ES-I3 (cell line): Measurements from ENCODE around the gene PRELID2.
"Not testable (repeated sequence)": the region's sequence is repeated elsewhere in the genome, so short reads cannot be mapped to it uniquely, and the experiment has no call there.

Source experiments
- H3K36me3 ChIP-seq: 2 replicates; pipeline ENCODE4 v1.6.1; 2013; ENCODE audit warnings: mild to moderate bottlenecking, low read length, control low read depth, moderate library complexity; ENCODE audit not compliant: insufficient read depth
- H3K4me1 ChIP-seq: 2 replicates; pipeline ENCODE4 v1.6.1; 2013; ENCODE audit warnings: mild to moderate bottlenecking, control low read depth, low read length; ENCODE audit not compliant: insufficient read depth
- H3K9ac ChIP-seq: 2 replicates; pipeline ENCODE4 v1.6.1; 2013; ENCODE audit warnings: low read depth, mild to moderate bottlenecking, low read length, moderate library complexity
- H3K9me3 ChIP-seq: 2 replicates; pipeline ENCODE4 v1.6.1; 2013; ENCODE audit warnings: mild to moderate bottlenecking, low read length, moderate library complexity; ENCODE audit not compliant: control insufficient read depth, insufficient read depth

Gene PRELID2

DNA sequence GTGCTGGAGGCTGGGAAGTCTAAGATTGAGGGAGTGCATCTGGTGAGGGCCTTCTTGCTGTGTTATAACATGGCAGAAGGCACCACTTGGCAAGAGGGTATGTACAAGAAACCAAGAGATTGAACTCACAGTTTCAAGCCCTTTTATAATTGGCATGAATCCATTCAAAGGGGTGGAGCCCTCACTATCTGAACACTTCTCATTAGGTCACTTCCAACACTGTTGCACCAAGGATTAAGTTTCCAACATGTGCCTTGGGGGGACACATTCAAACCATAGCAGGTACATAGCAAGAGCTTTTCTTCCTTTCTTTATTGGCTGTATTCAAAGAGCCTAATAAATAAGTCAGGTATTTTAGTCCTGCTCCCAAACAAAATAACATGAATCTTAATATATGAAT is 62.7 kb downstream of the PRELID2 start:
- no peak overlapping the region for H3K9ac ChIP-seq
- H3K36me3 ChIP-seq = no peaks in the 10 kb centered on the region
- H3K4me1 ChIP-seq = no peaks in the 10 kb centered on the region
- no peaks in the 10 kb centered on the region for H3K9me3 ChIP-seq

DNA sequence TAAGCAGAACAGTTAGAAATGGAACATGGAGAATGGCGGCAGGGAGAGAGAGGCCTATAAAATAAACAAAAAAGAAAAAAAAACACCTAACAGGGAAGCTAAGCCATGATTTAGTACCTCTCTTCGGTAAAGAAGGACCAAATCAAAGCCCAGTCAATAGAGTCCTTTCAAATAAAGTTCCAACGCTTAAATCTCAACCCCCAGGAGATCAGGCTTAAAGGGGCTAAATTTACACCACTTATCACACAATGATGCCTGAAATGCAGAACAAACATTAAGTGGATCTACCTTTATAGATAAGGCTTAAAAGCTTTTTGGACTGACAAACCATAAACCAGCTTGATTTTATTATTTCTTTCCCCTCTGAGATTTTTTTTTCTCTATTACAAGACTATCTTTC is 66.3 kb downstream of the PRELID2 start:
- H3K9ac ChIP-seq = no peak overlapping the region
- H3K36me3 ChIP-seq = no peaks in the 10 kb centered on the region
- H3K4me1 ChIP-seq = no peaks in the 10 kb centered on the region
- H3K9me3 ChIP-seq = no peaks in the 10 kb centered on the region

DNA sequence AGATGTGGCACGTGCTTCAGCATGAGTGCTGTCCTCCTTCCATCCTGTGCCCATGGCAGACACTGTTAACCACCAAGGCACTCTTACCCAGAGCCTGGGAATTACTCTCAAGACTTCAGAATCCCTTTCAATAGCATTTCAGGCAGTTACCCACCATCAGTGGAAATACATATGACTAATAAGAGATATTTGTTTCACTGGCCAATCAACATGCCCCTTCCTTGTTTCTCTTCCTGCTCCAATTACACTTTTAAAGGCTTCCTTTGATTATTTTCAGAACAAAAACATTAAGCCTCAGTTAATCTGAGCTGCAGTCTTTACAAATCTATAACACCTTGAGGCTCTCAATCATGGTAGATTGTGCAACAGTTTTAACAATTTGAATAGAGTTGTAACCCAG is 70.8 kb downstream of the PRELID2 start:
- Histone ChIP-seq H3K4me1 (no peaks in the 10 kb centered on the region), H3K36me3 (no peaks in the 10 kb centered on the region), H3K9ac (no peak overlapping the region), H3K9me3 (no peaks in the 10 kb centered on the region)

DNA sequence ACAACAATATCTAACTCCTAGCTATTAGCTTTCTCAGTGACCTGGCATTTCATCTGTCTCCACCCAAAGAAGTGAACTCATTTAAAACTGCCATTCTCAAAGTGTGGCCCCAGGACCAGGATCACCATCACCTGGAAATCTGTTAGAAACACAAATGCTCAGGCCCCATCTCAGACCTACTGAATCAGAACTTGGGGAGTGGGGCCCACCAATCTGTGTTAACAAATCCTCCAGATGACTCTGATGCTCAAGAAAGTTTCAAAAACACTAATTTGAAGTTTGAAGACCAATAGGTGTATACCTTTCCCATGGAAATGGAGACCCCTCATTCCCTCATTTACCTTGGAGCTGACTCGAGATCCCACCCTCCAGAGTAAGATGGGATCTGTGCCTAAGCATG is 72.3 kb downstream of the PRELID2 start:
- Histone ChIP-seq H3K9ac (no peak overlapping the region), H3K4me1 (no peaks in the 10 kb centered on the region), H3K9me3 (no peaks in the 10 kb centered on the region), H3K36me3 (no peaks in the 10 kb centered on the region)

DNA sequence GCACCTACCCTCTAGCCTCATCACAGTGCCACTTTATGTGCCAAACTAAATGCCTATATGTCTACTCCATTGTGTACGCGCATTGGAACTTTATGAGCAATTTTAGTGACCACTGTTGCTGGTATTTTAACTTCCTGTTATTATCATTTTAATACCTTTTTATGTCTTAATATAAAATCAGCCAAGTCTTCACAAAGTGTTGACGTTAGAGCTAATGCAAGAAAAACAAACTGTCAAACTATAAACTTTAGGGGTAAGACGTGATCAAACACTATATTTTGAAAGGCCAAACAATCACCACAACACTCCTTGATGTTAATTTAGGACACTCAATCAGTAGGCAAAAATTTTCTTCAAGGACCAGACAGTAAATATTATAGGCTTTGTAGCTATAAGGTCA is 73.9 kb downstream of the PRELID2 start:
- Histone ChIP-seq H3K36me3 (no peaks in the 10 kb centered on the region), H3K9ac (no peak overlapping the region), H3K9me3 (no peaks in the 10 kb centered on the region), H3K4me1 (no peaks in the 10 kb centered on the region)

DNA sequence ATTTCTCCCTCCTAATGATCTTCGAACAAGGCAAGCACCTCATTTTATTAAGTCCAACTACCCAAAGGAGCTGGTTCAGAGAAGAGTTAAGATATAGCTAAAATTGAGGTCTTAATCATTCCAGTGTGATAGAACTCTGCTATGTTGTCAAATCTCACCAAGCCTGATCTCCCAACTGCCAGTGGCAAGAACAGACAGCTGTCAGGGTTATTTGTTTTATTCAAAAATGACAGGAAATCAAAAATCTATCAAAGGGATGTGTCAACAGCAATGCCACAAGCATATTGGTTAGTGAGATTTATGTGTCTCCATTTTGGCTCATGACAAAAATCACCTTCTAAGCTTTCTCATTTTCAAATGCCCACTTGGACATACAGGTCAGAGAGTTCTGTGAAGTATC is 74.5 kb downstream of the PRELID2 start:
- no peak overlapping the region for H3K9ac ChIP-seq

DNA sequence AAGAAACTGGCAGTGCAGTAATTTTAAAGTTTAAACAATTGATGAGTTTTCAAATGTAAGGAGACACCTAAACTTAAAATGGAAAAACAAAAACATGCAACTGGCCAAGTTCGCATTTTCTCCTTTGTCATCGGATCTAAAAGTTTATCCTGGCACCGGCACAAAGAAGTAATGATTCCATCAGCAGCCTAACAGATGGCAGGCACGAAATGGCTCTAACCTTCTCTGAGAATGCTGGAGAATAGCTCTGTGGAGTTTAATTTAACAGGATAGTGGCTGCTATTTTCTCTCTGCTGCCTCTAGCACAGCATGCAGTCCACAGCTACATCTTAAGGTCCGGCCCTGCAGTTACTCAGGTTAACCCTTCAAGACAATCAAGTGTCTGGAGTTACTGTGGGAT is 82.2 kb downstream of the PRELID2 start:
- no peaks in the 10 kb centered on the region for H3K9me3 ChIP-seq
- H3K36me3 ChIP-seq = no peaks in the 10 kb centered on the region
- H3K9ac ChIP-seq = no peak overlapping the region
- H3K4me1 ChIP-seq = peaks cover 12% of the 10 kb centered on the region

More for the DNA sequence above, 74.5 kb downstream of the PRELID2 start:
- H3K4me1 ChIP-seq = no peaks in the 10 kb centered on the region
- H3K9me3 ChIP-seq = no peaks in the 10 kb centered on the region
- no peaks in the 10 kb centered on the region for H3K36me3 ChIP-seq

DNA sequence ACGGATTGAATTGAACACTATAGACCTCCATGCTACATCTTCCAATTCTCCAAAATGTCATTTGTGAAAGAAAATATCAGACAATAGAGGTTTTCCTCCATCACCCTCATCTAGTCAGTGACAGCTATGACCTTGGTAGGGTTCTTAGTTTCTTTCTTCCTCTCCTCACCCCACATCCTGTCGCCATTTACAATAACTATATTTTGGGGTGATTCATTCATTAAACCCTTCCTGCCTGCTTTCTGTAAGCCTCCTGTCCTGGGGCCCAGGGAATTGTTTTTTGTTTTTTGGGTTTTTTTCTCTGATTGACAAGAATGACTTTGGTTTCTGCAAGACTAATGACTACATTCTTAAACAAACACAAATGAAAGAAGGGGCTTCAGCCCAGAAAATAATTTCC is 82.6 kb downstream of the PRELID2 start:
- H3K4me1 ChIP-seq = peaks cover 12% of the 10 kb centered on the region
- H3K9ac ChIP-seq = no peak overlapping the region
- no peaks in the 10 kb centered on the region for H3K9me3 ChIP-seq
- no peaks in the 10 kb centered on the region for H3K36me3 ChIP-seq

DNA sequence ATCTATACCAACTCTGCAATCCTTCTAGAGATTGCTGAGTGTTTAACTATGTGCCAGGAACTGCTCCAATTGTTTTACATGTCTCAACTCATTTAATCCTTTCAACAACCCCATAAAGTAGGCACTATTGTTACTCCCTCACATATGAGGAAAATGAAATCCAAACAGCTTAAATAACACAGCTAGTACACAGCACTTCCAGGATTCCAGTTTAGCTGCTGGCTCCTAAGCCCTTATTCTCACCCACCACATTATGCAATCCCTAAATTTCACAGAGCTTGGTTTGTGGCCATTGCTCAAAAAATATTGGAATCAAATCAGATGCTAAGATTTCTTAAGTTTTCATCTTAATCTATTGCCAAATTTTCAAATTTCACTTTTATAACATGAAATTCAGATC is 84.9 kb downstream of the PRELID2 start:
- Histone ChIP-seq H3K9me3 (no peaks in the 10 kb centered on the region), H3K36me3 (no peaks in the 10 kb centered on the region), H3K9ac (no peak overlapping the region), H3K4me1 (peaks cover 12% of the 10 kb centered on the region)

DNA sequence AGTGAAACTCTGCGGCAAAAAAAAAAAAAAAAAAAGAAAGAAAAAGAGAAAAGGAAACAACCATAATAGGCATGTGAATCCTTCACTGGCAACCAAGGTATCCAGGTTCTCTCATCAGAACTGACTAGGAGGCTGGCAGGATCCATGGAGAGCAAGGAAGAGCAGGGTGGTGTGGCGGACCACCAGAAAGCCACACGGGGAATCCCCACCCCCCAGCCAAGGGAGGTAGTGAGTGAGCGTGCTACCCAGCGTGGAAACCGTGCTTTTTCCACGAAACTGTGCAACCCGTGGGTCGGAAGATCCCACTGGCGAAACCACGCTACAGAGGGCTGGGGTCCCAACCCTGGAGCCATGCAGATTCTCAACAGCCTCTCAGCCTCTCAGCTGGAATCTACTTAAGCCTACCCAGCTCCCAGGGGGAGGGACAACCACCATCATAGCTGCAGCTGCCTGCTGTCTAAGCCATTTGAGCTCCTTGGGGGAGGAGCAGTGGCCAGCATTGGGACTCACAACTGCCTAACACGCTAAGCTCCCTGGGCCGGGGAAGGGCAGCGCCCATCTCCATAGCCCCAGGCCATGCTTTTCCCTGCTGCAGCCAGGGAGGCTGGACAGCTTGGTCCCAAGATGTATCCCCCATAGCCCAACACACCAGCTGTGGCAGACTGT is 91.6 kb downstream of the PRELID2 start:
- no peaks in the 10 kb centered on the region for H3K9me3 ChIP-seq
- no peaks in the 10 kb centered on the region for H3K4me1 ChIP-seq
- no peaks in the 10 kb centered on the region for H3K36me3 ChIP-seq
- H3K9ac ChIP-seq = no peak overlapping the region

DNA sequence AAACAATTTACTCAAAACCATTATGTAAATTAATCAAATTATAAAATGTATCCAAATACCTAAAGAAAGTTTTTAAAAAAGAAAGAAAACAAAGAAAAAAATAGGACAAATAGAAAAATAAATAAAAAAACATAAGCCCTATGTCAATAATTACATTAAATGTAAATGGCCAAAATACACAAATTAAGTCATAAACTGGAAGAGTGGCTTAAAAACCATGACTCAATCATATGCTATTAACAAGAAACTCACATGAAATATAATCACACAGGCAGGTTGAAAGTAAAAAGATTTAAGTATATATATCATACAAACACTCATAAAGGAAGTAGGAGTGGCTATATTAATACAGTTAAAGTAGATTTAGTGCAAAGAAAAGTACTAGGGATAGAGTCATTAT is 95.3 kb downstream of the PRELID2 start:
- Histone ChIP-seq H3K9ac (no peak overlapping the region), H3K9me3 (no peaks in the 10 kb centered on the region), H3K4me1 (no peaks in the 10 kb centered on the region), H3K36me3 (no peaks in the 10 kb centered on the region)

DNA sequence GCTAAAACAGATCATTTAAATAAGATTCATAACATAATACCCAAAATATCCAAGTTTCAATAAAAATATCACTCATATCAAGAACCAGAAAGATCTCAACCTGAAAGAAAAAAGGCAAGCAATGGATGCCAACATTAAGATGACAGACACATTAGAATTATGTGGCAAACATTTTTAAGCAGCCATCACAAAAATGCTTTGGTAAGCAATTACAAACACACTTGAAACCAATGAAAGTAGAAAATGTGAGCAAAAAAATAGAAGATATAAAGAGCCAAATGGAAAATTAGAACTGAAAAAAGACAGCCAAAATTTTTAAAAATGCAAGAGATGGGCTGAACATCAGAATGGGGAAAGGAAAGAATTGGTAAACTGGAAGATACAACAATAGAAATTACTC is 96.9 kb downstream of the PRELID2 start:
- H3K9me3 ChIP-seq = no peaks in the 10 kb centered on the region
- H3K36me3 ChIP-seq = no peaks in the 10 kb centered on the region
- H3K9ac ChIP-seq = no peak overlapping the region
- no peaks in the 10 kb centered on the region for H3K4me1 ChIP-seq

DNA sequence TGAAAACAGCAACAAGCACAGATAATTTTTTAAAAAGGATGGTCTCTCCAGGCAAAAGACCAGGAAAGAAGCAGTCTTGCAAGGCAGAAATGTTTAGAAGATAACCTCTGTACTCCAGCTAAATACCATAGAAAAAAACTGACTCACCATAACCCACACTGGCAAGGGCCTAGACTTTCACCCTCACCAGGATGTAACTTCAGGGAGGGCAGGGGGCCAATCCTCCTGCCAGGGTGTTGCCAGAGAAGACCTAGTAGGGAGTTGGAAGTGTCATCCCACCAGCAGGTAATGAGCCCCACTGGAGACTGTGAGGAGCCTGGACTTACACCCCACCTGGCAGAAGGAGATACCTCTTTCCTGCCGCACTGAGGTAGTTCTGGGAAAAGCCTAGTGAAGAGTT is 97.6 kb downstream of the PRELID2 start:
- no peaks in the 10 kb centered on the region for H3K9me3 ChIP-seq
- no peaks in the 10 kb centered on the region for H3K36me3 ChIP-seq
- H3K4me1 ChIP-seq = no peaks in the 10 kb centered on the region

DNA sequence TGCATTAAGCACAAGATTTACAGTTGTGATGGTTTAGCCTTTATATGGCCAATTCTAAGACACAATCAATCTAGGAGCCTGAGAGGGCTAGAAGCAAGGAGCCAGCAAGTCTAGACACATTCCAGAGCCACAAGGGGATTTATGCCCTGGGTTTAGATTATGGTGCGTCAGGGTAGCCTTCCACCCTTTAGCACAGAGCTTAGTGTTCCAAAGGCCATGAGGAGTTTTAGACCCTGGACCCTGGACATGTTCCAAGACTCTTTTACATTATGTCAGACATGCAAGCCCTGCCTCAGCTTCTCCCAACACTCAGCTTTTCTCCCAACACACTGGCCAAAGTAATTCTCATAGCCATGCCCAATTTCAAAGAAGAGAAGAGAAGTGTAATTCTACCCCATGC is 105.2 kb downstream of the PRELID2 start:
- H3K36me3 ChIP-seq, H3K9ac ChIP-seq, H3K4me1 ChIP-seq: not testable (repeated sequence)
- H3K9me3 ChIP-seq = peaks cover 19% of the 10 kb centered on the region

More for the DNA sequence above, 97.6 kb downstream of the PRELID2 start:
- no peak overlapping the region for H3K9ac ChIP-seq

DNA sequence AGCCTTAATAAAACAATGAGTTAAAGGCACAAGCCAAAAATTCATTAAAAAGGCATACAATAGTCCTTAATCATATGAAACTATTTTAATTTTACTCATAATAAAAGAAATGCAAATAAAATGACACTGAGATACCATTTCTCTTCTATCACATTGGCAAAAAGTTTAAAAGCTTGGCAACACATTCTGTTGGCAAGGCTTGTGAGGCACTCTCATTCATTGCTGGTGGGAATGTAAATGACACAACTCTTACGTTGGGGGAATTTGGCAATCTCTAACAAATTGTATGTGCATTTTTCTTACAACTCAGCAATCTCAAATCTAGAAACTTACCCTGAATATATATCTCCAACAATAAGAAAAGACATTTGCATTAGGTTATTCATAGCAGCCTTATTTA is 111.6 kb downstream of the PRELID2 start:
- Histone ChIP-seq H3K9me3 (peaks cover 7% of the 10 kb centered on the region; the same call in 1 of the 2 replicates), H3K9ac (no peak overlapping the region), H3K36me3 (no peaks in the 10 kb centered on the region), H3K4me1 (no peaks in the 10 kb centered on the region)

DNA sequence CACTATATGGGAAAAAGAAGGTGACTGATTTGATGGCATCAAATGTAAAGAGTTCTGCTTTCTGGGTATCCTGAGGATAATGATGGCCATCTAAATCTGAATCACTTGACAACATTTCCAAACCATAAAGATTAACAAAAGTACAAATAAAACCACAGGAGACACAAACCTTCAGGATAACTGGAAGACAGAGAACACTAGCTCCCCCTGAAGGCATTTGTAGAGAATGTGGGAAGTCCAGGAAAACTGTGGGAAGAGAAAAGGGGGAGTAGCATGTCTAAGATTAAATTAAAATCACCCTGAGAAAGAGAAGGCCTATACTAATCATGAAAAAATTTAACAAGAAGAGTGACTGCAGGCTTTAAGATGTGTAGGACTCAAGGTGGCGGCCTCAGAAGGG is 116.2 kb downstream of the PRELID2 start:
- H3K9ac ChIP-seq = no peak overlapping the region
- H3K9me3 ChIP-seq = no peaks in the 10 kb centered on the region
- H3K36me3 ChIP-seq = no peaks in the 10 kb centered on the region
- H3K4me1 ChIP-seq = no peaks in the 10 kb centered on the region
